SK-N-SH treated with all-trans-retinoic acid at 6 μM for 48 hours (cell line): ENCODE results near the gene TMEM51.

Experiments
- ATAC-seq: fragments of 200-7000 bp; cut with Tn5 transposase; 3 replicates; pipeline ENCODE4 v1.9.1; 2020; ENCODE audit warnings: mild to moderate bottlenecking, moderate library complexity
- ARNTL ChIP-seq: fragments of 450-650 bp; formaldehyde crosslinking; IDR thresholded peaks from 2 replicates; pipeline ENCODE4 v1.5.0; 2020; ENCODE audit warnings: low read depth, mild to moderate bottlenecking, moderate library complexity, borderline replicate concordance
- BACH2 ChIP-seq: fragments of 250-450 bp; sonication (Bioruptor Pico); IDR thresholded peaks from 2 replicates; pipeline ENCODE4 v1.9.0; 2021; ENCODE audit warnings: mild to moderate bottlenecking, borderline replicate concordance
- CSDC2 ChIP-seq: fragments of 250-450 bp; sonication (Bioruptor Pico); IDR thresholded peaks from 2 replicates; pipeline ENCODE4 v1.5.0; 2020; ENCODE audit warnings: mild to moderate bottlenecking, moderate library complexity
- ESRRG ChIP-seq: fragments of 250-450 bp; sonication (Bioruptor Pico); IDR thresholded peaks from 2 replicates; pipeline ENCODE4 v1.6.1; 2021; ENCODE audit warnings: mild to moderate bottlenecking
- GLIS3 ChIP-seq: fragments of 250-450 bp; sonication (Bioruptor Pico); IDR thresholded peaks from 2 replicates; pipeline ENCODE4 v1.5.0; 2020; ENCODE audit warnings: mild to moderate bottlenecking, moderate library complexity
- ISL1 ChIP-seq: fragments of 250-450 bp; sonication (Bioruptor Pico); IDR thresholded peaks from 2 replicates; pipeline ENCODE4 v2.1.2; 2022; ENCODE audit warnings: mild to moderate bottlenecking, moderate library complexity
- OSR1 ChIP-seq: fragments of 250-450 bp; sonication (Bioruptor Pico); IDR thresholded peaks from 2 replicates; pipeline ENCODE4 v1.8.0; 2022; ENCODE audit warnings: moderate library complexity, mild to moderate bottlenecking, inconsistent platforms
- PPARA ChIP-seq: fragments of 250-450 bp; sonication (Bioruptor Pico); IDR thresholded peaks from 2 replicates; pipeline ENCODE4 v1.5.0; 2020; ENCODE audit warnings: mild to moderate bottlenecking, borderline replicate concordance
- RARB ChIP-seq: fragments of 250-450 bp; sonication (Bioruptor Pico); IDR thresholded peaks from 2 replicates; pipeline ENCODE4 v1.8.0; 2021; ENCODE audit warnings: mild to moderate bottlenecking, moderate library complexity
- SNAI2 ChIP-seq: fragments of 250-450 bp; sonication (Bioruptor Pico); IDR thresholded peaks from 2 replicates; pipeline ENCODE4 v1.5.0; 2020; ENCODE audit warnings: mild to moderate bottlenecking, moderate library complexity
- TCF4 ChIP-seq: fragments of 250-450 bp; sonication (Bioruptor Pico); IDR thresholded peaks from 2 replicates; pipeline ENCODE4 v1.8.0; 2021; ENCODE audit warnings: mild to moderate bottlenecking, moderate library complexity, borderline replicate concordance
- TOX ChIP-seq: fragments of 250-450 bp; sonication (Bioruptor Pico); IDR thresholded peaks from 2 replicates; pipeline ENCODE4 v1.8.0; 2021; ENCODE audit warnings: mild to moderate bottlenecking, moderate library complexity, borderline replicate concordance
- ZC3H10 ChIP-seq: fragments of 250-450 bp; sonication (Bioruptor Pico); IDR thresholded peaks from 2 replicates; pipeline ENCODE4 v1.5.1; 2021; ENCODE audit warnings: mild to moderate bottlenecking, moderate library complexity
- ZFP3 ChIP-seq: fragments of 250-450 bp; sonication (Bioruptor Pico); IDR thresholded peaks from 2 replicates; pipeline ENCODE4 v1.5.0; 2020; ENCODE audit warnings: mild to moderate bottlenecking, moderate library complexity
- ZFP30 ChIP-seq: fragments of 450-650 bp; formaldehyde crosslinking; IDR thresholded peaks from 2 replicates; pipeline ENCODE4 v1.5.0; 2022; ENCODE audit warnings: mild to moderate bottlenecking, moderate library complexity
- ZNF565 ChIP-seq: fragments of 450-650 bp; formaldehyde crosslinking; conservative IDR thresholded peaks from 2 replicates; pipeline ENCODE4 v1.5.0; 2020; ENCODE audit warnings: low read depth, mild to moderate bottlenecking, moderate library complexity
- ZNF70 ChIP-seq: fragments of 450-650 bp; formaldehyde crosslinking; IDR thresholded peaks from 2 replicates; pipeline ENCODE4 v1.5.0; 2020; ENCODE audit warnings: mild to moderate bottlenecking, moderate library complexity
- ZNF8 ChIP-seq: fragments of 450-650 bp; formaldehyde crosslinking; IDR thresholded peaks from 2 replicates; pipeline ENCODE4 v1.5.0; 2020; ENCODE audit warnings: mild to moderate bottlenecking, moderate library complexity
- TF ChIP-seq, protein P1 (sequence below): fragments of 250-450 bp; sonication (Bioruptor Pico); IDR thresholded peaks from 2 replicates; pipeline ENCODE4 v1.8.0; 2020; ENCODE audit warnings: mild to moderate bottlenecking, moderate library complexity, borderline replicate concordance
- TF ChIP-seq, protein P2 (sequence below): fragments of 250-450 bp; sonication (Bioruptor Pico); IDR thresholded peaks from 2 replicates; pipeline ENCODE4 v1.5.0; 2020; ENCODE audit warnings: mild to moderate bottlenecking, moderate library complexity
- TF ChIP-seq, protein P3 (sequence below): fragments of 250-450 bp; sonication (Bioruptor Pico); IDR thresholded peaks from 2 replicates; pipeline ENCODE4 v1.5.1; 2020; ENCODE audit warnings: low read depth, mild to moderate bottlenecking, moderate library complexity

Gene TMEM51

DNA sequence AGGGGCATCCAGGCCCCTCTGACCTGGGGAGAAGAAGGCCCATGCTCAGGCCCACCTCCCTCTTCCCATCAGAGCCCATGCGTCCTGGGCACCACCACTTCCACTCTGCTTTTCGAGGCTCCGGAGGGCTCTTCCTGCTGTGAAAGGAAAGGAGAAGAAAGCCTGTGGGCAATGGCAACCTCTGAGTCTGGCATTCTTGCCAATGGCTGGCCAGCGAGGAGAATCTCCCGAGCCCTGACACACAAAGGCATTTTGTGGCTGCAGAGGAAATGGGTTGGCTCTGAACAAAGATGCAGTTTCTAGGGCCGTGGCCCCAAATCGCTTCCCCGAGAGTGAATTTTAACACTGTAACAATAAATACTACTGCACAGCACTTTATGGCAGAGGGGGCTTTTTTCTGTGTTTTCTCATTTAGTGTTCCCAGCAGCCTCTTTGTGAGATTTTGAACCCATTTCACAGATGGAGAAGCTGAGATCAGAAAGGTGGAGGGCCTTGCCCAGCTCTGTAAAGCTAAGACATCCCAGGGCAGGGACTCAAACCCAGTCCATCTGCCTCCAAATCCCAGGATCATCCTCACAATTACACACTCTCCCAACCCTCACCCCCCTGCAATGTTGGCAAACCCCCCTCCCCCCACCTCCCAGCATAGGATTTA, 35.7 kb upstream of the TMEM51 start:
- no peak for TF ChIP-seq BACH2 (CRISPR knock-in tag)
- TF ChIP-seq ZC3H10 (CRISPR knock-in tag), result no peak
- TF ChIP-seq, protein P1, sequence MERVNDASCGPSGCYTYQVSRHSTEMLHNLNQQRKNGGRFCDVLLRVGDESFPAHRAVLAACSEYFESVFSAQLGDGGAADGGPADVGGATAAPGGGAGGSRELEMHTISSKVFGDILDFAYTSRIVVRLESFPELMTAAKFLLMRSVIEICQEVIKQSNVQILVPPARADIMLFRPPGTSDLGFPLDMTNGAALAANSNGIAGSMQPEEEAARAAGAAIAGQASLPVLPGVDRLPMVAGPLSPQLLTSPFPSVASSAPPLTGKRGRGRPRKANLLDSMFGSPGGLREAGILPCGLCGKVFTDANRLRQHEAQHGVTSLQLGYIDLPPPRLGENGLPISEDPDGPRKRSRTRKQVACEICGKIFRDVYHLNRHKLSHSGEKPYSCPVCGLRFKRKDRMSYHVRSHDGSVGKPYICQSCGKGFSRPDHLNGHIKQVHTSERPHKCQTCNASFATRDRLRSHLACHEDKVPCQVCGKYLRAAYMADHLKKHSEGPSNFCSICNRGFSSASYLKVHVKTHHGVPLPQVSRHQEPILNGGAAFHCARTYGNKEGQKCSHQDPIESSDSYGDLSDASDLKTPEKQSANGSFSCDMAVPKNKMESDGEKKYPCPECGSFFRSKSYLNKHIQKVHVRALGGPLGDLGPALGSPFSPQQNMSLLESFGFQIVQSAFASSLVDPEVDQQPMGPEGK (CRISPR knock-in tag), result no peak
- TF ChIP-seq CSDC2 (CRISPR knock-in tag), result no peak
- TF ChIP-seq OSR1 (CRISPR knock-in tag), result no peak
- no peak for TF ChIP-seq ARNTL (CRISPR knock-in tag)
- no peak for TF ChIP-seq ZNF70
- no peak for TF ChIP-seq ZFP3 (CRISPR knock-in tag)
- TF ChIP-seq ZFP30 (CRISPR knock-in tag), result no peak
- TF ChIP-seq ESRRG (CRISPR knock-in tag), result no peak
- no peak for TF ChIP-seq TCF4 (CRISPR knock-in tag)
- no peak for TF ChIP-seq SNAI2
- TF ChIP-seq, protein P2, sequence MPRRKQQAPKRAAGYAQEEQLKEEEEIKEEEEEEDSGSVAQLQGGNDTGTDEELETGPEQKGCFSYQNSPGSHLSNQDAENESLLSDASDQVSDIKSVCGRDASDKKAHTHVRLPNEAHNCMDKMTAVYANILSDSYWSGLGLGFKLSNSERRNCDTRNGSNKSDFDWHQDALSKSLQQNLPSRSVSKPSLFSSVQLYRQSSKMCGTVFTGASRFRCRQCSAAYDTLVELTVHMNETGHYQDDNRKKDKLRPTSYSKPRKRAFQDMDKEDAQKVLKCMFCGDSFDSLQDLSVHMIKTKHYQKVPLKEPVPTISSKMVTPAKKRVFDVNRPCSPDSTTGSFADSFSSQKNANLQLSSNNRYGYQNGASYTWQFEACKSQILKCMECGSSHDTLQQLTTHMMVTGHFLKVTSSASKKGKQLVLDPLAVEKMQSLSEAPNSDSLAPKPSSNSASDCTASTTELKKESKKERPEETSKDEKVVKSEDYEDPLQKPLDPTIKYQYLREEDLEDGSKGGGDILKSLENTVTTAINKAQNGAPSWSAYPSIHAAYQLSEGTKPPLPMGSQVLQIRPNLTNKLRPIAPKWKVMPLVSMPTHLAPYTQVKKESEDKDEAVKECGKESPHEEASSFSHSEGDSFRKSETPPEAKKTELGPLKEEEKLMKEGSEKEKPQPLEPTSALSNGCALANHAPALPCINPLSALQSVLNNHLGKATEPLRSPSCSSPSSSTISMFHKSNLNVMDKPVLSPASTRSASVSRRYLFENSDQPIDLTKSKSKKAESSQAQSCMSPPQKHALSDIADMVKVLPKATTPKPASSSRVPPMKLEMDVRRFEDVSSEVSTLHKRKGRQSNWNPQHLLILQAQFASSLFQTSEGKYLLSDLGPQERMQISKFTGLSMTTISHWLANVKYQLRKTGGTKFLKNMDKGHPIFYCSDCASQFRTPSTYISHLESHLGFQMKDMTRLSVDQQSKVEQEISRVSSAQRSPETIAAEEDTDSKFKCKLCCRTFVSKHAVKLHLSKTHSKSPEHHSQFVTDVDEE, result no peak
- ATAC-seq, result no peak

DNA sequence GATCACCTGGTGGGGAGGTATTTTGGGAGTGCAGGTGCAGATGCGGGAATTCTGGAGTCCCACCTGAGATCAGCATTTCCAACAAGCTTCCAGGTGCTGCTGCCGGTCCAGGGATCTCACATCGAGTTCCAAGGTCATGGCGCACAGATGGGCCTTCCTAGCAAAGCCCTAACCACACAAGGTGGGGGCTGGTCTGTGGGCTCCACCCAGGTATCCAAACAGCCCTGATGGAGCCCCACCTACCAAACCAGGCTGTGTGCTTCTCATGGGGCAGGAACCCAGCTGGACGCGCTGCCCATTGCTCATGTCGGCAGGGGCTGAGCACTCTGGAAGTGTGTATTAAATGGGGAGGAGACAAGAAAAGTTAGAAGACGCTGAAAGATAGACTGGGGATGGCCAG, 35.0 kb upstream of the TMEM51 start:
- TF ChIP-seq RARB (CRISPR knock-in tag) (no peak), ISL1 (CRISPR knock-in tag) (no peak), ZNF565 (no peak), OSR1 (CRISPR knock-in tag) (no peak), TCF4 (CRISPR knock-in tag) (no peak), SNAI2 (no peak), ZNF70 (no peak), BACH2 (CRISPR knock-in tag) (no peak), ZFP30 (CRISPR knock-in tag) (no peak), ZC3H10 (CRISPR knock-in tag) (no peak), TOX (CRISPR knock-in tag) (no peak), CSDC2 (CRISPR knock-in tag) (no peak), ZNF8 (CRISPR knock-in tag) (no peak)
- TF ChIP-seq, protein P1 (CRISPR knock-in tag), result no peak
- TF ChIP-seq, protein P3, sequence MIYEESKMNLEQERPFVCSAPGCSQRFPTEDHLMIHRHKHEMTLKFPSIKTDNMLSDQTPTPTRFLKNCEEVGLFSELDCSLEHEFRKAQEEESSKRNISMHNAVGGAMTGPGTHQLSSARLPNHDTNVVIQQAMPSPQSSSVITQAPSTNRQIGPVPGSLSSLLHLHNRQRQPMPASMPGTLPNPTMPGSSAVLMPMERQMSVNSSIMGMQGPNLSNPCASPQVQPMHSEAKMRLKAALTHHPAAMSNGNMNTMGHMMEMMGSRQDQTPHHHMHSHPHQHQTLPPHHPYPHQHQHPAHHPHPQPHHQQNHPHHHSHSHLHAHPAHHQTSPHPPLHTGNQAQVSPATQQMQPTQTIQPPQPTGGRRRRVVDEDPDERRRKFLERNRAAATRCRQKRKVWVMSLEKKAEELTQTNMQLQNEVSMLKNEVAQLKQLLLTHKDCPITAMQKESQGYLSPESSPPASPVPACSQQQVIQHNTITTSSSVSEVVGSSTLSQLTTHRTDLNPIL (CRISPR knock-in tag), result no peak
- ATAC-seq, result no peak

DNA sequence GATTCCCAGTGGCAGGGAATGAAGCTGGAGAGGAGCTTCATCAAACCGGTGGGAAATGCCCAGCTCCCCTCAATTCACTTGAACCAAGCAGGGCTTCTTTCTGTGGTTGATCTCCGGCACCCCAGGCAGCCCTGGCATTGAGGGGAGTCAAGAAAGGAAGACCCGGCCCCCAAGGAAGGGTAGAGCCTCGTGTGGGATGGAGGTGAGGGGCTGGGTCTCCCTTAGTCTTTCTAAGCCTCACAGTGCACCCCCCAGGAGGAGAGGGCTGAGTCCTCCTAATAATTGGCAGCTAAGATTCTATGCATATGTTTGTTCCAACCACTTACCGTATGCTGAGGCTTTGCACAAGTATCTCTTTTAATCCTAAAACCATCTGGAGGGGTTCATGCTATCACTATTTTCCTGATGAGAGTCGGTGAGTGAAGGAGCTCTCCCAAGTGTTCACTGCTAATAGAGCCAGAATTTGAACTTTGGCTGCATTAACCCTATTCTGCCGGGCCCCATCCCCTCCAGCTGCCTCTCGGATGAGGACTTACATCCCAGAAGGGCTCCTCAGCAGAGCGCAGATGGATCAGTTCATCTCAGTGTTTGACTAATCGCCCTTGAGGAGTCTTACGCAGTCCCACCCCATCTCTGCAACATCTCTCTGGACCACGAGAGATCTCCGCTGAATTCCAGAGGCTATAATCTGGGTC, 33.1 kb upstream of the TMEM51 start:
- ATAC-seq, result no peak
- TF ChIP-seq PPARA (CRISPR knock-in tag), result no peak
- no peak for TF ChIP-seq GLIS3 (CRISPR knock-in tag)
- no peak for TF ChIP-seq CSDC2 (CRISPR knock-in tag)
- TF ChIP-seq ZNF70, result no peak
- TF ChIP-seq ARNTL (CRISPR knock-in tag), result no peak
- TF ChIP-seq, protein P3 (CRISPR knock-in tag), result no peak
- no peak for TF ChIP-seq TCF4 (CRISPR knock-in tag)
- TF ChIP-seq SNAI2, result no peak
- no peak for TF ChIP-seq ISL1 (CRISPR knock-in tag)
- TF ChIP-seq, protein P1 (CRISPR knock-in tag), result no peak
- TF ChIP-seq, protein P2, result no peak
- TF ChIP-seq ZNF565, result no peak
- TF ChIP-seq BACH2 (CRISPR knock-in tag), result no peak
